PC-9 (cell line): Measurements from ENCODE around the gene SLC39A1. TPM values are rescaled to one million over a fixed set of nuclear protein-coding genes. Genes with fewer than 3 reads are reported as not detected.

Experiments
- BruUV-seq: library from RNA; stranded (reverse); fragments of 400-500 nt; replicated peaks from 2 replicates; lab custom pipeline; 2021; lab: Mats Ljungman, UMichigan
- CTCF ChIA-PET: fragments of 300-600 bp; sonication (Branson Sonifier 250); formaldehyde crosslinking; loops from one replicate; lab custom pipeline; 2022; ENCODE audit warnings: antibody characterized with exemption; lab: Charles Lee
- POLR2A ChIA-PET: fragments of 300-600 bp; sonication (Branson Sonifier 250); formaldehyde crosslinking; loops from one replicate; lab custom pipeline; 2022; ENCODE audit warnings: antibody characterized with exemption; ENCODE audit not compliant: unreplicated experiment; lab: Charles Lee
- DNase-seq, 2 experiments: peaks; one replicate each; pipeline versions ENCODE4 v3.0.0 to v3.0.0-alpha.2; 2015 to 2022; ENCODE audit warnings: mixed read lengths in 1 of 2
- H2AFZ ChIP-seq: fragments of 200-600 bp; sonication (generic); 2 replicates; pipeline ENCODE4 v1.8.1; 2017; ENCODE audit warnings: antibody characterized with exemption
- H3F3A ChIP-seq: fragments of 200-600 bp; sonication (generic); 2 replicates; pipeline ENCODE4 v1.8.1; 2017; ENCODE audit warnings: antibody characterized with exemption, mild to moderate bottlenecking, low read depth; ENCODE audit not compliant: insufficient read depth
- H3K27ac ChIP-seq: fragments of 200-600 bp; sonication (generic); 2 replicates; pipeline ENCODE4 v1.6.1; 2016; ENCODE audit warnings: mixed run types
- H3K27me3 ChIP-seq: fragments of 200-600 bp; sonication (generic); 2 replicates; pipeline ENCODE4 v1.6.1; 2016; ENCODE audit warnings: low read depth, mixed run types; ENCODE audit not compliant: insufficient read depth
- H3K36me3 ChIP-seq: fragments of 200-600 bp; sonication (generic); 2 replicates; pipeline ENCODE4 v1.6.1; 2016; ENCODE audit warnings: low read depth, mixed run types
- H3K4me1 ChIP-seq: fragments of 200-600 bp; sonication (generic); replicated peaks from 2 replicates; pipeline ENCODE4 v1.6.1; 2016; ENCODE audit warnings: mixed run types; ENCODE audit not compliant: insufficient read depth
- H3K4me2 ChIP-seq: fragments of 200-600 bp; sonication (generic); 2 replicates; pipeline ENCODE4 v1.6.1; 2017; ENCODE audit warnings: mixed run types
- H3K4me3 ChIP-seq: fragments of 200-600 bp; sonication (generic); 2 replicates; pipeline ENCODE4 v1.6.1; 2016; ENCODE audit warnings: mixed run types
- H3K79me2 ChIP-seq: fragments of 200-600 bp; sonication (generic); 2 replicates; pipeline ENCODE4 v1.6.1; 2017; ENCODE audit warnings: low read depth, mixed run types
- H3K9me2 ChIP-seq: fragments of 200-600 bp; sonication (generic); 2 replicates; pipeline ENCODE4 v1.8.1; 2017; ENCODE audit warnings: mild to moderate bottlenecking; ENCODE audit not compliant: insufficient read depth
- H3K9me3 ChIP-seq: fragments of 200-600 bp; sonication (generic); 2 replicates; pipeline ENCODE4 v1.8.1; 2016; ENCODE audit warnings: low read depth; ENCODE audit not compliant: insufficient read depth
- H4K20me1 ChIP-seq: fragments of 200-600 bp; sonication (generic); 2 replicates; pipeline ENCODE4 v1.8.1; 2017; ENCODE audit not compliant: insufficient read depth
- EZH2 ChIP-seq: fragments of 200-600 bp; sonication (generic); IDR thresholded peaks from 2 replicates; pipeline ENCODE4 v1.8.0; 2017; ENCODE audit warnings: antibody characterized with exemption, low read depth
- intact Hi-C: fragments of 100-400 bp; cut with micrococcal nuclease; formaldehyde crosslinking; loops from one replicate; pipeline ENCODE4 v1.10.0; 2022; ENCODE audit not compliant: unreplicated experiment
- total RNA-seq: library from RNA; stranded (reverse); gene quantifications from 2 replicates; pipeline ENCODE4 v1.2.3, GENCODE V29; 2021
- TF ChIP-seq, protein P1 (sequence below): fragments of 200-600 bp; sonication (generic); conservative IDR thresholded peaks from 2 replicates; pipeline ENCODE4 v1.6.1; 2017; ENCODE audit warnings: mixed run types, antibody characterized with exemption, mild to moderate bottlenecking, moderate library complexity

Gene SLC39A1
- total RNA-seq, 1 experiment from 2014 or later: 141 TPM

- POLR2A ChIA-PET: no interaction called here
- BruUV-seq: no TSS peak
Observed at GRCh38 chr1:153939476-153939875, 23.9 kb downstream of the SLC39A1 start.

GRCh38 chr1:153938996-153939395, 24.3 kb downstream of the SLC39A1 start:
- TF ChIP-seq, protein P1, sequence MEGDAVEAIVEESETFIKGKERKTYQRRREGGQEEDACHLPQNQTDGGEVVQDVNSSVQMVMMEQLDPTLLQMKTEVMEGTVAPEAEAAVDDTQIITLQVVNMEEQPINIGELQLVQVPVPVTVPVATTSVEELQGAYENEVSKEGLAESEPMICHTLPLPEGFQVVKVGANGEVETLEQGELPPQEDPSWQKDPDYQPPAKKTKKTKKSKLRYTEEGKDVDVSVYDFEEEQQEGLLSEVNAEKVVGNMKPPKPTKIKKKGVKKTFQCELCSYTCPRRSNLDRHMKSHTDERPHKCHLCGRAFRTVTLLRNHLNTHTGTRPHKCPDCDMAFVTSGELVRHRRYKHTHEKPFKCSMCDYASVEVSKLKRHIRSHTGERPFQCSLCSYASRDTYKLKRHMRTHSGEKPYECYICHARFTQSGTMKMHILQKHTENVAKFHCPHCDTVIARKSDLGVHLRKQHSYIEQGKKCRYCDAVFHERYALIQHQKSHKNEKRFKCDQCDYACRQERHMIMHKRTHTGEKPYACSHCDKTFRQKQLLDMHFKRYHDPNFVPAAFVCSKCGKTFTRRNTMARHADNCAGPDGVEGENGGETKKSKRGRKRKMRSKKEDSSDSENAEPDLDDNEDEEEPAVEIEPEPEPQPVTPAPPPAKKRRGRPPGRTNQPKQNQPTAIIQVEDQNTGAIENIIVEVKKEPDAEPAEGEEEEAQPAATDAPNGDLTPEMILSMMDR: no peak
- TF ChIP-seq EZH2: no peak
- Histone ChIP-seq H3K27ac (no peak overlapping the region), H3K27me3 (no peaks in the 10 kb centered on the region), H3K36me3 (0 out of 2 replicates have a peak, but pooled peaks cover 3% of the 10 kb centered on the region), H3K4me1 (no peaks in the 10 kb centered on the region), H4K20me1 (no peaks in the 10 kb centered on the region; the same call in 1 of the 2 replicates), H3K4me3 (no peak overlapping the region), H3K79me2 (peaks cover 2% of the 10 kb centered on the region; the same call in 1 of the 2 replicates), H2AFZ (no peak overlapping the region), H3K4me2 (no peak overlapping the region), H3K9me3 (no peaks in the 10 kb centered on the region), H3K9me2 (no peaks in the 10 kb centered on the region), H3F3A (no peaks in the 10 kb centered on the region)
- CTCF ChIA-PET: no interaction called here
- no peak for DNase-seq
- POLR2A ChIA-PET: no interaction called here
- intact Hi-C loops: no loop called here
- no TSS peak for BruUV-seq

More at GRCh38 chr1:153939476-153939875, 23.9 kb downstream of the SLC39A1 start:
- Histone ChIP-seq H3K79me2 (peaks cover 7% of the 10 kb centered on the region), H3K4me2 (no peak overlapping the region), H3K27ac (no peak overlapping the region), H3K9me2 (no peaks in the 10 kb centered on the region), H3K27me3 (no peaks in the 10 kb centered on the region), H3K9me3 (no peaks in the 10 kb centered on the region), H3K4me3 (no peak overlapping the region), H2AFZ (no peak overlapping the region), H3K36me3 (0 out of 2 replicates have a peak, but pooled peaks cover 3% of the 10 kb centered on the region), H4K20me1 (no peaks in the 10 kb centered on the region; the same call in 1 of the 2 replicates), H3F3A (no peaks in the 10 kb centered on the region), H3K4me1 (no peaks in the 10 kb centered on the region)
- DNase-seq: no peak
- TF ChIP-seq, protein P1: no peak
- no peak for TF ChIP-seq EZH2
- intact Hi-C loops: no loop called here
- CTCF ChIA-PET: interaction anchor here (0.6 kb wide), 1 partner anchor 8 kb away, joined by 6 read pairs; no protein-coding TSS in a partner anchor

GRCh38 chr1:153937331-153937730, 26.0 kb downstream of the SLC39A1 start:
- POLR2A ChIA-PET: no interaction called here
- CTCF ChIA-PET: no interaction called here
- Histone ChIP-seq H3K9me3 (no peaks in the 10 kb centered on the region), H2AFZ (no peak overlapping the region), H4K20me1 (no peaks in the 10 kb centered on the region; the same call in 1 of the 2 replicates), H3K79me2 (no peaks in the 10 kb centered on the region), H3K4me1 (no peaks in the 10 kb centered on the region), H3K4me2 (no peak overlapping the region), H3K27ac (no peak overlapping the region), H3K4me3 (no peak overlapping the region), H3K9me2 (no peaks in the 10 kb centered on the region), H3K36me3 (no peaks in the 10 kb centered on the region), H3F3A (no peaks in the 10 kb centered on the region), H3K27me3 (no peaks in the 10 kb centered on the region)
- intact Hi-C loops: no loop called here
- BruUV-seq: no TSS peak
- DNase-seq: no peak
- no peak for TF ChIP-seq EZH2
- TF ChIP-seq, protein P1: no peak
